Liver (tissue), 3 donors: Measurements from ENCODE around the gene ACTL10.

ENCODE experiments used
- GABPA ChIP-seq, 2 donors: IDR thresholded peaks in 1 of 2; conservative IDR thresholded peaks in 1 of 2; 2 replicates each; pipeline ENCODE4 v1.6.1; 2016; ENCODE audit warnings: antibody characterized with exemption in 2 of 2, mild to moderate bottlenecking in 1 of 2, moderate library complexity in 1 of 2
- RAD21 ChIP-seq, 2 donors: IDR thresholded peaks; 2 replicates each; pipeline ENCODE4 v1.6.1; 2016; ENCODE audit warnings: antibody characterized with exemption in 2 of 2, mild to moderate bottlenecking in 2 of 2
- SP1 ChIP-seq: IDR thresholded peaks from 2 replicates; pipeline ENCODE4 v1.6.1; 2018; ENCODE audit warnings: antibody characterized with exemption, mild to moderate bottlenecking
- TAF1 ChIP-seq: conservative IDR thresholded peaks from 2 replicates; pipeline ENCODE4 v1.6.1; 2016; ENCODE audit warnings: antibody characterized with exemption, mild to moderate bottlenecking
- TF ChIP-seq, protein P1 (sequence below): fragments of 150-350 bp; IDR thresholded peaks from 2 replicates; pipeline ENCODE4 v1.5.1; 2017; ENCODE audit warnings: improper control_type of control experiment, low read depth, low read length; ENCODE audit not compliant: missing input control
- TF ChIP-seq, protein P2 (sequence below): IDR thresholded peaks from 2 replicates; pipeline ENCODE4 v1.6.1; 2016; ENCODE audit warnings: antibody characterized with exemption
- TF ChIP-seq, protein P3 (sequence below): IDR thresholded peaks from 2 replicates; pipeline ENCODE4 v1.6.1; 2016; ENCODE audit warnings: antibody characterized with exemption, mild to moderate bottlenecking
- donor health status: healthy.
- donor health status: healthy.

DNA sequence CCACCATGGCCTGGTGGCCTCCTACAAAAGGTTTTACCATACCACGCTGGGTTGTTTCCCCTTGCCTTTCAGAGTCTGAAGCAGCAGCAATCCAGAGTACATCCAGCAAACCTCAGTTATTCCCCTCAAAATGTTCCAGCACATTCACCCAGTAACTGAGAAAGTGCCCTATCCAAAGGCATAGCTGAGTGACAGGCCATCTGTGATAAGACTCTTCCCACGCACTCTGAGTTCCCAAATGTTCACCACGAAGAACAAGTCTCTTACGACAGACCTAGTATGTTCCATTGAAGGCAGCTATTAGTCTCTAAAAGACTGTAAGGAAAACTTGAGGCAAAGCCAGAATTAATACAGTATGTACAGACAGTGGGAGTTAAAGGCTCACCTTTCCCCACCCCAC lies 36.2 kb upstream of the ACTL10 start:
- TF ChIP-seq, protein P1, sequence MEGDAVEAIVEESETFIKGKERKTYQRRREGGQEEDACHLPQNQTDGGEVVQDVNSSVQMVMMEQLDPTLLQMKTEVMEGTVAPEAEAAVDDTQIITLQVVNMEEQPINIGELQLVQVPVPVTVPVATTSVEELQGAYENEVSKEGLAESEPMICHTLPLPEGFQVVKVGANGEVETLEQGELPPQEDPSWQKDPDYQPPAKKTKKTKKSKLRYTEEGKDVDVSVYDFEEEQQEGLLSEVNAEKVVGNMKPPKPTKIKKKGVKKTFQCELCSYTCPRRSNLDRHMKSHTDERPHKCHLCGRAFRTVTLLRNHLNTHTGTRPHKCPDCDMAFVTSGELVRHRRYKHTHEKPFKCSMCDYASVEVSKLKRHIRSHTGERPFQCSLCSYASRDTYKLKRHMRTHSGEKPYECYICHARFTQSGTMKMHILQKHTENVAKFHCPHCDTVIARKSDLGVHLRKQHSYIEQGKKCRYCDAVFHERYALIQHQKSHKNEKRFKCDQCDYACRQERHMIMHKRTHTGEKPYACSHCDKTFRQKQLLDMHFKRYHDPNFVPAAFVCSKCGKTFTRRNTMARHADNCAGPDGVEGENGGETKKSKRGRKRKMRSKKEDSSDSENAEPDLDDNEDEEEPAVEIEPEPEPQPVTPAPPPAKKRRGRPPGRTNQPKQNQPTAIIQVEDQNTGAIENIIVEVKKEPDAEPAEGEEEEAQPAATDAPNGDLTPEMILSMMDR: no peak
- TF ChIP-seq GABPA (IDR thresholded peaks at IDR 0.05 in 1 of 2, conservative IDR thresholded peaks at IDR 0.05 in 1 of 2) (no peak), SP1 (no peak), RAD21 (IDR thresholded peaks at IDR 0.05) (no peak), TAF1 (no peak)
- TF ChIP-seq, protein P2, sequence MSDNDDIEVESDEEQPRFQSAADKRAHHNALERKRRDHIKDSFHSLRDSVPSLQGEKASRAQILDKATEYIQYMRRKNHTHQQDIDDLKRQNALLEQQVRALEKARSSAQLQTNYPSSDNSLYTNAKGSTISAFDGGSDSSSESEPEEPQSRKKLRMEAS: no peak
- TF ChIP-seq, protein P3, sequence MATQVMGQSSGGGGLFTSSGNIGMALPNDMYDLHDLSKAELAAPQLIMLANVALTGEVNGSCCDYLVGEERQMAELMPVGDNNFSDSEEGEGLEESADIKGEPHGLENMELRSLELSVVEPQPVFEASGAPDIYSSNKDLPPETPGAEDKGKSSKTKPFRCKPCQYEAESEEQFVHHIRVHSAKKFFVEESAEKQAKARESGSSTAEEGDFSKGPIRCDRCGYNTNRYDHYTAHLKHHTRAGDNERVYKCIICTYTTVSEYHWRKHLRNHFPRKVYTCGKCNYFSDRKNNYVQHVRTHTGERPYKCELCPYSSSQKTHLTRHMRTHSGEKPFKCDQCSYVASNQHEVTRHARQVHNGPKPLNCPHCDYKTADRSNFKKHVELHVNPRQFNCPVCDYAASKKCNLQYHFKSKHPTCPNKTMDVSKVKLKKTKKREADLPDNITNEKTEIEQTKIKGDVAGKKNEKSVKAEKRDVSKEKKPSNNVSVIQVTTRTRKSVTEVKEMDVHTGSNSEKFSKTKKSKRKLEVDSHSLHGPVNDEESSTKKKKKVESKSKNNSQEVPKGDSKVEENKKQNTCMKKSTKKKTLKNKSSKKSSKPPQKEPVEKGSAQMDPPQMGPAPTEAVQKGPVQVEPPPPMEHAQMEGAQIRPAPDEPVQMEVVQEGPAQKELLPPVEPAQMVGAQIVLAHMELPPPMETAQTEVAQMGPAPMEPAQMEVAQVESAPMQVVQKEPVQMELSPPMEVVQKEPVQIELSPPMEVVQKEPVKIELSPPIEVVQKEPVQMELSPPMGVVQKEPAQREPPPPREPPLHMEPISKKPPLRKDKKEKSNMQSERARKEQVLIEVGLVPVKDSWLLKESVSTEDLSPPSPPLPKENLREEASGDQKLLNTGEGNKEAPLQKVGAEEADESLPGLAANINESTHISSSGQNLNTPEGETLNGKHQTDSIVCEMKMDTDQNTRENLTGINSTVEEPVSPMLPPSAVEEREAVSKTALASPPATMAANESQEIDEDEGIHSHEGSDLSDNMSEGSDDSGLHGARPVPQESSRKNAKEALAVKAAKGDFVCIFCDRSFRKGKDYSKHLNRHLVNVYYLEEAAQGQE: no peak
